Cardiac fibroblast (primary cell): Measurements from ENCODE around the gene HMX3.

Experiments used
- DNase-seq, 2 donors: peaks; one replicate each; pipeline versions ENCODE4 v3.0.0 to v3.0.0-alpha.2; 2010; ENCODE audit warnings: low read depth in 2 of 2
- H3K4me3 ChIP-seq, 2 donors: replicated peaks in 1 of 2; 1 replicate in 1 of 2; 2 replicates in 1 of 2; pipeline ENCODE4 v1.5.1; 2011; ENCODE audit warnings: low read depth in 2 of 2, low read length in 2 of 2, mild to moderate bottlenecking in 2 of 2, moderate library complexity in 1 of 2
- CTCF ChIP-seq: IDR thresholded peaks from one replicate; pipeline ENCODE4 v1.5.1; 2011; ENCODE audit warnings: low read depth, mild to moderate bottlenecking, low read length, inconsistent platforms

HMX3 gene

DNA sequence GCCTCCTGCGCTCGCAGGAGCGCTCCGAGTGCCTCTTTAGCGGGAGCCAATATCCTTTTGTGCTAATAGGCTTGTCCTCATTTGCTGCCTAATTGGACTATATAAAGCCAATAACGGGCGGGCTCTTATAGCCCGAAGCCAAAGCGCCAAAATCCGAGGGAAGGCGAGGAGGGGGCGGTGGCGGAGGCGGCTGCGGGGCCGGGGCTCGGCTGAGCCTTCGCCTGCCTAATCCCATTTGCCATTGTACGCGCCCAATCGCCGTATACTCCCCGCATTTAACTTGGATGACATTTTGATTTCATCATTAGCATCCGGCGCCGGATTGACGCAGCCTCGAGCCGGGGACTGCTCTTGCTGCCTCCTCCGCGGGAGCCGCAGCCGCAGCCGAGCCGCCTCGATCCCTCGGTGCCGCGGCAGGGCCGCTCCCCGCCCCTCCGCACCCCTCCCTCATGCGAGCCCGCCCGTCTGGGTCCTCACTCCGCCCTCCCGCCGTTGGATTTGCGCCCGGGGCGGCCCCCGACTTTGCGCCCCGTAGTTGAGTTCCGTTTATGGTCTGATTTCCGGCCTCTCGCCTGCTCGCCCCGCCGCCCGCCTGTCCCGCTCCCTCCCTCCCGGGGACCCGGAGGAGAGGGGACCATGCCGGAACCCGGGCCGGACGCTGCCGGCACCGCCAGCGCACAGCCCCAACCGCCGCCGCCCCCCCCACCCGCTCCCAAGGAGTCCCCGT is at the start of gene HMX3:
Gene HMX3 (plus strand): TSS at position 556 of the 727 bp plus-strand sequence. CDS start 81 bp downstream, at position 637.
- peak within 1 kb of the TSS; percentile 22 to 38 for H3K4me3 ChIP-seq
- peak; percentile 51 to 54 for DNase-seq
- TF ChIP-seq CTCF = no peak

DNA sequence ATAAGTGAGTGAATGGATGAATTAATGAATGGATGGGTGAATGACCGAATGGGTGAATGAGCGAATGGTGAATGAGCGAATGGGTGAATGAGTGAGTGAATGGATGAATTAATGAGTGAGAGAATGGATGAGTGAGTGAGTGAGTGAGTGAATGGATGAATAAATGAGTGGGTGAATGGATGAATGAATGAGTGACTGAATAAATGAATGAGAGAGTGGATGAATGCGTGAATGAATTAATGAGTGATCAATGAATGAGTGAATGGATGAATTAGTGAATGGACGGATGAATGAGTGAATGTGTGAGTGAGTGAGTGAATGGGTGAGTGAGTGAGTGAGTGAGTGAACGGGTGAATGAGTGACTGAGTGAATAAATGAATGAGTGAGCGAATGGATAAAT is 49.5 kb upstream of the HMX3 start:
- no peak for TF ChIP-seq CTCF
- H3K4me3 ChIP-seq = no peak overlapping the region
- no peak for DNase-seq

DNA sequence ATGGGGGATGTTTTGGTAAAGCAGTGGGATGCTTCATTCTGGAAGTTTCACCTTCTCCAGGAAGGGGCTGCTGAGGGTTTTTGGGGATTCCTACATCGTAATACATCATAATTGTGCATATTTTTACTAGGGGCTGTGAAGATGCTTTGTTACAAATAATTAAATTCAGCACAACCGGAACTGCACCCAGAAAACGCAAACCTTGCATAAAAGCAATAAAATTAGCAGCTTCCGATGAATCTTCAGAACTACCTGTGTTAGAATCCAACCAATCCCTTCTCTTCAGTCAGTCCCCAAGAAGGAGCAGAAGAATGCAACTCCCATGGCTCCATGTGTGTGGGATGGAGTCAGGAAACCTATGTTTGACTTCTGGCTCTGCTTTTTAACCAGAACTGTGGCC is 48.4 kb upstream of the HMX3 start:
- no peak overlapping the region for H3K4me3 ChIP-seq

DNA sequence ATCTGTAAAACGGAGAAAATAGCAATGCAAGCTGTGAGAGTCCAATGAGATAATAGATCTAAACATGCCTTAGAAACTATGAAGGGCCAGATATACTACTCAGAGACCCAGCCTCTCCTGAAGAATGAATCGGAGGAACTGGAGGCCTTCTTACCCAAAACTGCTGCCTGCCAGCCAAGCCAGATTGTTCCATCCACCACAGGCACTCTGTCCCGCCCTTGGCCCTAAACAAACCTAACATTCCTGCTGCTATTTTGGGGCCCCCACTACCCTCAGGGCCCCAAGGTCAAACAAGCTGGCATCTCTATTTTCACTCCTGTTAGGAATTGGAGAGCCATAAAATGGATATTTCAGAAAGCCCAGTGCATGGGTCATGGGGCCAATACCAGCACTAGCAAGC is 48.0 kb upstream of the HMX3 start:
- DNase-seq = no peak
- H3K4me3 ChIP-seq = no peak overlapping the region
- TF ChIP-seq CTCF = no peak

More for the DNA sequence above, 48.4 kb upstream of the HMX3 start:
- TF ChIP-seq CTCF = no peak
- DNase-seq = no peak

DNA sequence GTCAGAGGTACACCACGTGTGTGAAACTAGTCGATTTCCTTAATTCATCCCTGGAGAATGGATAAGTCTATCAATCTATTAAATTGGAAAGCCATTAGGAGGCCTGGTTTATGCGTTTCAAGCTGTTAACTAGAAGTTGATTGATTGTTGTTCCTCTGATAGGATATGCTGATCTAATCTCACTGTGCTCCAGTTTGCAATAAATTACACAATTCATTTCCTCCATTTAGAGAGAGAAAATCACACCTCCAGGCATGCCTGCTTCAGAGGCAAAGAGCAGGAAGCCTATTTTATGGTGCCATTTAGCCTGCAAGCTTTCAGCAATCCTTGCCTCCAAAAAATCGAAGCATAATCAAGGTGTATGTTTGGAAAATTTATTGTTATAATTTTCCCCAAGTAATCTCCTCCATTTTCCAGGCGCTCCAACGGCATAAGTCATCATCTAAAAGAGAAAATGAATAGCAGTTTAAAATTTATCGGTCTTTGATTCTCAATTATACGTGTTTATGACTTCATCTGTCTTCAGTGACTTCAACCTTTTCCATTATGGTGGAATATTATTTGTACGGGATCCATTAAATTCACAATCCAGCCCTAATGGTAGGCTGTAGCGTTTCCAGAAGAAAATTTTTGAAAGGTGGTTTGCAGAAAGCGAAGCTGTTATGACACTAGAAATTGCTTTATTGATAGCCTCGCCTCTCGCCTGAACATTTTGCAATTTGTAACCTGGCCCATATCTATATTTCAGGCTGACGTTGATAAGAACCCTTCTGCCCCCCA is 42.9 kb upstream of the HMX3 start:
- no peak for DNase-seq
- H3K4me3 ChIP-seq = no peak overlapping the region
- TF ChIP-seq CTCF = no peak

DNA sequence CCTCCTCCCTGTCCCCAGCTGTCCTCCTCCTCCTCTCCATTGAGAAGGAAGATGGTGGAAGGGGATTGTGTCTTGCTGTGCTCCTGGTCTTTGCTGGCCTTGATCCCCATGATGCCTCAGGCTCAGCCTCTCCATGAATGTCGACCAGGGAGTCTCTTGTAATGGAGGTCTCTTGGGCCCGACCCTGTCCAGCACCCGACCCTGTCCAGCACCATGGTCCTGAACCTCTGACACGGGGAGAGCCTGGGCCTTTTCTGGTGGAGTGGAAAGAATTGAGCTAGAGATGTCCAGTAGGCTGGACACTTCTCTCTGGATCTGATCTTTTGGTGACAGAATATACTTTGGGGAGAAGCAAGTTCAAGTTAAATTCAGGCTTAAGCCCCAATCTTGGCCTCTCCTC is 42.3 kb upstream of the HMX3 start:
- TF ChIP-seq CTCF = no peak
- no peak overlapping the region for H3K4me3 ChIP-seq
- no peak for DNase-seq
